GM12873 (cell line): ENCODE results near the gene MRPS22.

Experiments used
- CTCF ChIP-seq: IDR thresholded peaks from 2 replicates; pipeline ENCODE4 v1.5.1; 2012; ENCODE audit warnings: low read depth, mild to moderate bottlenecking, moderate library complexity, low read length, control low read depth; ENCODE audit not compliant: insufficient read depth; ENCODE audit errors: missing control alignments

MRPS22 gene

GRCh38 chr3:139320551-139321309, 23.1 kb upstream of the MRPS22 start:
- TF ChIP-seq CTCF: no peak

GRCh38 chr3:139322346-139322745, 21.5 kb upstream of the MRPS22 start:
- no peak for TF ChIP-seq CTCF

- no peak for TF ChIP-seq CTCF
Measured at GRCh38 chr3:139323146-139323545, 20.7 kb upstream of the MRPS22 start.

GRCh38 chr3:139324456-139324855, 19.4 kb upstream of the MRPS22 start:
- TF ChIP-seq CTCF: no peak

- no peak for TF ChIP-seq CTCF
Measured at GRCh38 chr3:139325551-139325950, 18.3 kb upstream of the MRPS22 start.

- TF ChIP-seq CTCF: no peak
Measured at GRCh38 chr3:139326131-139326530, 17.7 kb upstream of the MRPS22 start.

- TF ChIP-seq CTCF: no peak
Measured at GRCh38 chr3:139326707-139327106, 17.1 kb upstream of the MRPS22 start.
